Ishikawa (cell line): ENCODE data around the gene HAPLN3.

Experiments
- CEBPB ChIP-seq: IDR thresholded peaks from 2 replicates; pipeline ENCODE4 v1.6.1; 2012
- EGR1 ChIP-seq: IDR thresholded peaks from 2 replicates; pipeline ENCODE4 v1.6.1; 2012
- EP300 ChIP-seq: IDR thresholded peaks from 2 replicates; pipeline ENCODE4 v1.6.1; 2012; ENCODE audit warnings: borderline replicate concordance
- MAX ChIP-seq: IDR thresholded peaks from 2 replicates; pipeline ENCODE4 v1.6.1; 2012
- RAD21 ChIP-seq: IDR thresholded peaks from 2 replicates; pipeline ENCODE4 v1.6.1; 2012; ENCODE audit warnings: low read depth
- REST ChIP-seq: IDR thresholded peaks from 2 replicates; pipeline ENCODE4 v1.6.1; 2012; ENCODE audit warnings: low read depth, mild to moderate bottlenecking
- TCF12 ChIP-seq: IDR thresholded peaks from 2 replicates; pipeline ENCODE4 v1.6.1; 2012; ENCODE audit warnings: low read depth
- TEAD4 ChIP-seq: IDR thresholded peaks from 2 replicates; pipeline ENCODE4 v1.6.1; 2012
- USF1 ChIP-seq: IDR thresholded peaks from 2 replicates; pipeline ENCODE4 v1.6.1; 2012
- YY1 ChIP-seq: IDR thresholded peaks from 2 replicates; pipeline ENCODE4 v1.6.1; 2012; ENCODE audit warnings: low read depth

- TF ChIP-seq USF1, result no peak
- TF ChIP-seq EP300, result no peak
- TF ChIP-seq EGR1, result no peak
- no peak for TF ChIP-seq CEBPB
- no peak for TF ChIP-seq YY1
- TF ChIP-seq REST, result no peak
- no peak for TF ChIP-seq TCF12
- no peak for TF ChIP-seq TEAD4
- TF ChIP-seq MAX, result no peak
- no peak for TF ChIP-seq RAD21
Observed at GRCh38 chr15:88902221-88902835, 7.0 kb upstream of the HAPLN3 start.
